ENCODE measurements around the gene NTN1.

The NTN1 gene

GRCh38 chr17:9011001-9011400 lies 10.3 kb upstream of the NTN1 start:
- in situ Hi-C loops (cut with HindIII; ENCODE audit: low pct_unique_long_range_greater_than_20kb, low sequenced_read_pairs) = no loop called here
- no peak for DNase-seq (ENCODE audit: low read depth in 1 of 2, low spot score in 1 of 2)
- TF ChIP-seq JUND (IDR thresholded peaks at IDR 0.05; ENCODE audit: low read depth) = no peak

- no peak for DNase-seq (ENCODE audit: low read depth in 1 of 2, low spot score in 1 of 2)
- in situ Hi-C loops (cut with HindIII; ENCODE audit: low pct_unique_long_range_greater_than_20kb, low sequenced_read_pairs) = no loop called here
- no peak for TF ChIP-seq JUND (IDR thresholded peaks at IDR 0.05; ENCODE audit: low read depth)
Observed at GRCh38 chr17:9016941-9017552, 4.3 kb upstream of the NTN1 start.

- in situ Hi-C loops (cut with HindIII; ENCODE audit: low pct_unique_long_range_greater_than_20kb, low sequenced_read_pairs) = no loop called here
- DNase-seq (ENCODE audit: low read depth in 1 of 2, low spot score in 1 of 2) = no peak
- no peak for TF ChIP-seq JUND (IDR thresholded peaks at IDR 0.05; ENCODE audit: low read depth)
Observed at GRCh38 chr17:9018726-9019125, 2.6 kb upstream of the NTN1 start.

GRCh38 chr17:9020096-9020823 lies 1.1 kb upstream of the NTN1 start:
- no peak for TF ChIP-seq JUND (IDR thresholded peaks at IDR 0.05; ENCODE audit: low read depth)
- in situ Hi-C loops (cut with HindIII; ENCODE audit: low pct_unique_long_range_greater_than_20kb, low sequenced_read_pairs) = no loop called here
- DNase-seq (ENCODE audit: low read depth in 1 of 2, low spot score in 1 of 2) = no peak

GRCh38 chr17:9020824-9021157 lies 519 bp upstream of the NTN1 start:
- no peak for TF ChIP-seq JUND (IDR thresholded peaks at IDR 0.05; ENCODE audit: low read depth)
- in situ Hi-C loops (cut with HindIII; ENCODE audit: low pct_unique_long_range_greater_than_20kb, low sequenced_read_pairs) = no loop called here
- no peak for DNase-seq (ENCODE audit: low read depth in 1 of 2, low spot score in 1 of 2)

GRCh38 chr17:9021992-9022572 lies 772 bp downstream of the NTN1 start:
- TF ChIP-seq JUND (IDR thresholded peaks at IDR 0.05; ENCODE audit: low read depth) = no peak
- in situ Hi-C loops (cut with HindIII; ENCODE audit: low pct_unique_long_range_greater_than_20kb, low sequenced_read_pairs) = no loop called here
- peak; percentile 51 to 69 for DNase-seq (ENCODE audit: low read depth in 1 of 2, low spot score in 1 of 2)

- no peak for TF ChIP-seq JUND (IDR thresholded peaks at IDR 0.05; ENCODE audit: low read depth)
- DNase-seq (ENCODE audit: low read depth in 1 of 2, low spot score in 1 of 2) = no peak
- in situ Hi-C loops (cut with HindIII; ENCODE audit: low pct_unique_long_range_greater_than_20kb, low sequenced_read_pairs) = no loop called here
Observed at GRCh38 chr17:9022573-9023391, 1.5 kb downstream of the NTN1 start.

- TF ChIP-seq JUND (IDR thresholded peaks at IDR 0.05; ENCODE audit: low read depth) = no peak
- DNase-seq (ENCODE audit: low read depth in 1 of 2, low spot score in 1 of 2) = no peak
- in situ Hi-C loops (cut with HindIII; ENCODE audit: low pct_unique_long_range_greater_than_20kb, low sequenced_read_pairs) = no loop called here
Observed at GRCh38 chr17:9023392-9024218, 2.3 kb downstream of the NTN1 start.

GRCh38 chr17:9024497-9024896 lies 3.2 kb downstream of the NTN1 start:
- in situ Hi-C loops (cut with HindIII; ENCODE audit: low pct_unique_long_range_greater_than_20kb, low sequenced_read_pairs) = no loop called here
- no peak for TF ChIP-seq JUND (IDR thresholded peaks at IDR 0.05; ENCODE audit: low read depth)
- DNase-seq (ENCODE audit: low read depth in 1 of 2, low spot score in 1 of 2) = no peak

- TF ChIP-seq JUND (IDR thresholded peaks at IDR 0.05; ENCODE audit: low read depth) = no peak
- in situ Hi-C loops (cut with HindIII; ENCODE audit: low pct_unique_long_range_greater_than_20kb, low sequenced_read_pairs) = no loop called here
- no peak for DNase-seq (ENCODE audit: low read depth in 1 of 2, low spot score in 1 of 2)
Observed at GRCh38 chr17:9026741-9027140, 5.4 kb downstream of the NTN1 start.

GRCh38 chr17:9028202-9028987 lies 7.1 kb downstream of the NTN1 start:
- TF ChIP-seq JUND (IDR thresholded peaks at IDR 0.05; ENCODE audit: low read depth) = no peak
- DNase-seq (ENCODE audit: low read depth in 1 of 2, low spot score in 1 of 2) = no peak
- in situ Hi-C loops (cut with HindIII; ENCODE audit: low pct_unique_long_range_greater_than_20kb, low sequenced_read_pairs) = no loop called here
